T-cell (primary cell): ENCODE results near the gene OCA2. TPM values are rescaled to one million over a fixed set of nuclear protein-coding genes. Genes with fewer than 3 reads are reported as not detected.

ENCODE experiments used
- ATAC-seq, 4 experiments: fragments of 200-7000 bp in 3 of 4; fragments of 150-1000 bp in 1 of 4; cut with Tn5 transposase; replicated peaks in 1 of 4; 1 replicate in 3 of 4; 2 replicates in 1 of 4; pipeline ENCODE4 v1.10.0; 2021; ENCODE audit warnings: moderate library complexity in 3 of 4, mild to moderate bottlenecking in 2 of 4, moderate number of reproducible peaks in 1 of 4
- CTCF ChIA-PET, 2 donors: fragments of 300-600 bp; sonication (Branson Sonifier 250); formaldehyde crosslinking; loops; one replicate each; lab custom pipeline; 2022; ENCODE audit warnings: antibody characterized with exemption in 2 of 2; lab: Charles Lee
- POLR2A ChIA-PET, 2 donors: fragments of 300-600 bp; sonication (Branson Sonifier 250); formaldehyde crosslinking; loops; one replicate each; lab custom pipeline; 2022; ENCODE audit warnings: antibody characterized with exemption in 2 of 2; lab: Charles Lee
- DNase-seq, 35 experiments: peaks; one replicate each; pipeline versions ENCODE4 v3.0.0 to v3.0.0-alpha.2; 2013 to 2023
- H3K27ac ChIP-seq: one replicate; pipeline ENCODE4 v1.5.1; 2013; ENCODE audit warnings: low read length
- H3K27me3 ChIP-seq, 2 experiments: replicated peaks in 1 of 2; 1 replicate in 1 of 2; 2 replicates in 1 of 2; pipeline versions ENCODE4 v1.6.1 to v1.7.0; 2013; ENCODE audit warnings: low read length in 1 of 2, mixed read lengths in 1 of 2; ENCODE audit not compliant: control insufficient read depth in 2 of 2, insufficient read depth in 2 of 2; ENCODE audit errors: extremely low read depth in 1 of 2
- H3K36me3 ChIP-seq, 2 donors: 1 replicate in 1 of 2; 2 replicates in 1 of 2; pipeline versions ENCODE4 v1.6.1 to v1.7.0; 2013; ENCODE audit warnings: low read length in 1 of 2; ENCODE audit not compliant: control insufficient read depth in 2 of 2, insufficient read depth in 1 of 2; ENCODE audit errors: extremely low read depth in 1 of 2
- H3K4me1 ChIP-seq, 2 experiments: 1 replicate in 1 of 2; 2 replicates in 1 of 2; pipeline versions ENCODE4 v1.6.1 to v1.7.0; 2013; ENCODE audit warnings: low read length in 2 of 2, mixed read lengths in 1 of 2; ENCODE audit not compliant: insufficient read depth in 2 of 2, control insufficient read depth in 1 of 2; ENCODE audit errors: extremely low read depth in 1 of 2
- H3K4me3 ChIP-seq, 2 donors: 1 replicate in 1 of 2; 2 replicates in 1 of 2; pipeline versions ENCODE4 v1.5.1 to v1.7.0; 2013; ENCODE audit warnings: mild to moderate bottlenecking in 2 of 2, low read length in 1 of 2, moderate library complexity in 1 of 2; ENCODE audit not compliant: control insufficient read depth in 1 of 2; ENCODE audit errors: extremely low read depth in 1 of 2
- H3K9me3 ChIP-seq: 2 replicates; pipeline ENCODE4 v1.7.0; 2013
- H3K27ac Mint-ChIP-seq, 2 donors: one replicate each; pipeline ENCODE4 v1.8.0; 2020 to 2021; ENCODE audit warnings: mild to moderate bottlenecking in 2 of 2, mixed read lengths in 2 of 2
- H3K27me3 Mint-ChIP-seq, 2 donors: one replicate each; pipeline ENCODE4 v1.8.0; 2021 to 2022; ENCODE audit warnings: mixed read lengths in 2 of 2
- H3K36me3 Mint-ChIP-seq: one replicate; pipeline ENCODE4 v1.8.0; 2021; ENCODE audit warnings: mixed read lengths
- H3K4me1 Mint-ChIP-seq, 3 donors: one replicate each; pipeline ENCODE4 v1.8.0; 2020 to 2022; ENCODE audit warnings: mixed read lengths in 3 of 3, mild to moderate bottlenecking in 1 of 3
- H3K4me3 Mint-ChIP-seq, 3 donors: one replicate each; pipeline ENCODE4 v1.8.0; 2020 to 2022; ENCODE audit warnings: mild to moderate bottlenecking in 3 of 3, mixed read lengths in 3 of 3, moderate library complexity in 3 of 3
- H3K9me3 Mint-ChIP-seq, 3 donors: one replicate each; pipeline ENCODE4 v1.8.0; 2020 to 2022; ENCODE audit warnings: mixed read lengths in 3 of 3
- WGBS: methylation state at CpG from one replicate; pipeline ENCODE4 v1.1.5; 2013; ENCODE audit warnings: missing lambda C conversion rate; ENCODE audit not compliant: insufficient coverage; 5-methylcytosine and 5-hydroxymethylcytosine counted together
- total RNA-seq, 35 experiments: library from RNA in 6 of 35; stranded (reverse) in 6 of 35; fragments of 120-200 nt in 1 of 35; gene quantifications; one replicate each; pipeline versions ENCODE4 v1.2.1 to v1.2.4 and lab custom pipeline; 2013 to 2026

Gene OCA2
- total RNA-seq, 5 donors from 2014 or later (not counting 1 experiment from before 2014, with no cell fraction given): 0.19 to 0.67 TPM; not detected in 3

- WGBS: no CpG with 5 or more reads among the region's 1 CpG
- DNase-seq: no peak
- Mint-ChIP-seq H3K4me1 (no peaks in the 10 kb centered on the region), H3K9me3 (peaks cover 0 to 8% (median 4%) of the 10 kb centered on the region in 3 donors), H3K4me3 (no peak overlapping the region), H3K27me3 (no peaks in the 10 kb centered on the region), H3K27ac (no peak overlapping the region), H3K36me3 (no peaks in the 10 kb centered on the region)
- no peak overlapping the region for H3K27ac ChIP-seq
- H3K4me1 ChIP-seq: no peaks in the 10 kb centered on the region
- CTCF ChIA-PET: no interaction called here
- no peak for ATAC-seq
- H3K36me3 ChIP-seq: no peaks in the 10 kb centered on the region
- POLR2A ChIA-PET: no interaction called here
- no peaks in the 10 kb centered on the region for H3K9me3 ChIP-seq
- no peaks in the 10 kb centered on the region for H3K27me3 ChIP-seq
- H3K4me3 ChIP-seq: no peak overlapping the region
Measured at GRCh38 chr15:27757052-27757451, 342.1 kb downstream of the OCA2 start.

GRCh38 chr15:27752691-27753090 lies 346.4 kb downstream of the OCA2 start:
- H3K36me3 Mint-ChIP-seq: no peaks in the 10 kb centered on the region
- ATAC-seq: no peak
- no peak overlapping the region for H3K4me3 Mint-ChIP-seq

DNA sequence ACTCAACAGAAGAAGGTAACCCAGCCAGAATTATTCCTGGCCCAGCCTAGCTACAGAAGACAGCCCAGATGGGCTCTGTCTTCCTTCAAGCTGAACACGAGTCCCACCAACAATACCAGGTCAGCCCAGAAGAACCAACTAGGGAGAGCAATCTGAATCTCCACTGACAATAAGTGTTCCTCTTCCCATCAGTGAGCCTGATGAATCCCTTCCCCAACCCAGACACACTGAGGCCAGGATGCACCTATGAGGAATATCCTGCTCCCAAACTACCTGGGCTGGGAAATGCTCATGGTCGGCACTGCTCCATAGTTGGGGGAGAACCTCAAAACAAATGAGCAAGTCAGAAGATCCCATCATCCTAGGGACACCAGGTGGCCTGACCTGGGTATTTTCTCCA lies 351.1 kb downstream of the OCA2 start:
- 100% methylated on average over 2 of the region's 2 CpGs for WGBS
- POLR2A ChIA-PET: no interaction called here
- DNase-seq (no peak), ATAC-seq (no peak)
- H3K4me3 Mint-ChIP-seq: no peak overlapping the region
- no peaks in the 10 kb centered on the region for H3K9me3 ChIP-seq
- no peaks in the 10 kb centered on the region for H3K4me1 ChIP-seq
- CTCF ChIA-PET: no interaction called here
- H3K27me3 Mint-ChIP-seq: no peaks in the 10 kb centered on the region
- H3K4me1 Mint-ChIP-seq: no peaks in the 10 kb centered on the region
- H3K4me3 ChIP-seq: no peak overlapping the region
- no peak overlapping the region for H3K27ac ChIP-seq
- H3K36me3 ChIP-seq: no peaks in the 10 kb centered on the region
- H3K27ac Mint-ChIP-seq: no peak overlapping the region
- peaks cover 0 to 8% of the 10 kb centered on the region in 2 experiments for H3K27me3 ChIP-seq
- H3K9me3 Mint-ChIP-seq: peaks cover 0 to 5% (median 4%) of the 10 kb centered on the region in 3 donors
- H3K36me3 Mint-ChIP-seq: no peaks in the 10 kb centered on the region

More at GRCh38 chr15:27752691-27753090, 346.4 kb downstream of the OCA2 start:
- H3K36me3 ChIP-seq: no peaks in the 10 kb centered on the region
- H3K9me3 ChIP-seq: no peaks in the 10 kb centered on the region
- no peak overlapping the region for H3K4me3 ChIP-seq
- no peak overlapping the region for H3K27ac ChIP-seq
- Mint-ChIP-seq H3K27ac (no peak overlapping the region), H3K27me3 (no peaks in the 10 kb centered on the region), H3K4me1 (no peaks in the 10 kb centered on the region), H3K9me3 (peaks cover 0 to 5% (median 2%) of the 10 kb centered on the region in 3 donors)
- H3K27me3 ChIP-seq: no peaks in the 10 kb centered on the region
- ChIA-PET CTCF (no interaction called here), POLR2A (no interaction called here)
- DNase-seq: no peak
- H3K4me1 ChIP-seq: no peaks in the 10 kb centered on the region
- WGBS: 90% methylated on average over 2 of the region's 4 CpGs

- Histone ChIP-seq H3K27me3 (peaks cover 0 to 8% of the 10 kb centered on the region in 2 experiments), H3K36me3 (no peaks in the 10 kb centered on the region), H3K4me3 (no peak overlapping the region), H3K27ac (no peak overlapping the region), H3K4me1 (no peaks in the 10 kb centered on the region), H3K9me3 (no peaks in the 10 kb centered on the region)
- ATAC-seq (no peak), DNase-seq (no peak)
- Mint-ChIP-seq H3K9me3 (peaks cover 0 to 10% (median 6%) of the 10 kb centered on the region in 3 donors), H3K4me1 (no peaks in the 10 kb centered on the region), H3K36me3 (no peaks in the 10 kb centered on the region), H3K27me3 (no peaks in the 10 kb centered on the region), H3K4me3 (no peak overlapping the region), H3K27ac (no peak overlapping the region)
- 64% methylated on average over 2 of the region's 5 CpGs for WGBS
- CTCF ChIA-PET: no interaction called here
- POLR2A ChIA-PET: no interaction called here
Measured at GRCh38 chr15:27746401-27746955, 352.6 kb downstream of the OCA2 start.

- Mint-ChIP-seq H3K36me3 (no peaks in the 10 kb centered on the region), H3K9me3 (peaks cover 0 to 20% (median 17%) of the 10 kb centered on the region in 3 donors), H3K4me3 (no peak overlapping the region), H3K27me3 (no peaks in the 10 kb centered on the region), H3K27ac (no peak overlapping the region), H3K4me1 (no peaks in the 10 kb centered on the region)
- Histone ChIP-seq H3K4me3 (no peak overlapping the region), H3K27me3 (peaks cover 0 to 8% of the 10 kb centered on the region in 2 experiments), H3K36me3 (no peaks in the 10 kb centered on the region), H3K4me1 (no peaks in the 10 kb centered on the region), H3K27ac (no peak overlapping the region), H3K9me3 (no peaks in the 10 kb centered on the region)
- no peak for ATAC-seq
- CTCF ChIA-PET: no interaction called here
- POLR2A ChIA-PET: no interaction called here
- no peak for DNase-seq
- no CpG with 5 or more reads among the region's 3 CpGs for WGBS
Measured at GRCh38 chr15:27744641-27745040, 354.5 kb downstream of the OCA2 start.

GRCh38 chr15:27743638-27744037 lies 355.5 kb downstream of the OCA2 start:
- no peak for ATAC-seq
- POLR2A ChIA-PET: no interaction called here

More at GRCh38 chr15:27743638-27744037, 355.5 kb downstream of the OCA2 start:
- Mint-ChIP-seq H3K27me3 (no peaks in the 10 kb centered on the region), H3K27ac (no peak overlapping the region), H3K4me1 (no peaks in the 10 kb centered on the region), H3K4me3 (no peak overlapping the region), H3K36me3 (no peaks in the 10 kb centered on the region), H3K9me3 (peaks cover 0 to 21% (median 18%) of the 10 kb centered on the region in 3 donors)
- Histone ChIP-seq H3K4me3 (no peak overlapping the region), H3K9me3 (no peaks in the 10 kb centered on the region), H3K27ac (no peak overlapping the region), H3K27me3 (peaks cover 0 to 8% of the 10 kb centered on the region in 2 experiments), H3K36me3 (no peaks in the 10 kb centered on the region), H3K4me1 (no peaks in the 10 kb centered on the region)
- WGBS: 85% methylated on average over 8 of the region's 8 CpGs
- no peak for DNase-seq
- CTCF ChIA-PET: no interaction called here
